HEK293T (cell line): Measurements from ENCODE around the gene CHCHD5.

ENCODE experiments used
- CTCF ChIA-PET: fragments of 350-600 bp; formaldehyde crosslinking; extraction: SDS; loops from one replicate; lab custom pipeline; 2021; ENCODE audit warnings: antibody characterized with exemption, inconsistent platforms; lab: Yijun Ruan, JAX
- POLR2A ChIA-PET: fragments of 350-600 bp; formaldehyde crosslinking; extraction: SDS; loops from one replicate; lab custom pipeline; 2020; ENCODE audit warnings: antibody characterized with exemption, inconsistent platforms; lab: Yijun Ruan, JAX
- DNase-seq: peaks from one replicate; pipeline ENCODE4 v3.0.0; 2012; ENCODE audit warnings: mixed read lengths; ENCODE audit errors: extremely low spot score
- ARNT ChIP-seq: fragments of 450-650 bp; IDR thresholded peaks from 2 replicates; pipeline ENCODE4 v1.6.1; 2017; ENCODE audit warnings: mild to moderate bottlenecking
- BHLHE40 ChIP-seq: fragments of 450-650 bp; IDR thresholded peaks from 2 replicates; pipeline ENCODE4 v1.6.1; 2016; ENCODE audit warnings: mild to moderate bottlenecking, moderate library complexity, borderline replicate concordance
- CTBP1 ChIP-seq: fragments of 450-650 bp; IDR thresholded peaks from 2 replicates; pipeline ENCODE4 v1.6.1; 2016; ENCODE audit warnings: borderline replicate concordance
- ELF4 ChIP-seq: fragments of 450-650 bp; IDR thresholded peaks from 2 replicates; pipeline ENCODE4 v1.6.1; 2017; ENCODE audit warnings: antibody characterized with exemption
- FOXA1 ChIP-seq: fragments of 450-650 bp; IDR thresholded peaks from 2 replicates; pipeline ENCODE4 v1.6.1; 2016; ENCODE audit warnings: mild to moderate bottlenecking
- FOXK2 ChIP-seq: fragments of 450-650 bp; IDR thresholded peaks from 2 replicates; pipeline ENCODE4 v1.6.1; 2016; ENCODE audit warnings: mild to moderate bottlenecking
- FOXM1 ChIP-seq: fragments of 450-650 bp; IDR thresholded peaks from 2 replicates; pipeline ENCODE4 v1.6.1; 2017; ENCODE audit warnings: mild to moderate bottlenecking, borderline replicate concordance
- HDGF ChIP-seq: fragments of 450-650 bp; IDR thresholded peaks from 2 replicates; pipeline ENCODE4 v1.6.1; 2017; ENCODE audit warnings: antibody characterized with exemption, borderline replicate concordance
- L3MBTL2 ChIP-seq: fragments of 450-650 bp; conservative IDR thresholded peaks from 2 replicates; pipeline ENCODE4 v1.6.1; 2016; ENCODE audit warnings: mild to moderate bottlenecking
- LEF1 ChIP-seq: fragments of 450-650 bp; IDR thresholded peaks from 2 replicates; pipeline ENCODE4 v1.6.1; 2017; ENCODE audit warnings: mild to moderate bottlenecking, borderline replicate concordance
- NFRKB ChIP-seq: fragments of 450-650 bp; IDR thresholded peaks from 2 replicates; pipeline ENCODE4 v1.6.1; 2016; ENCODE audit warnings: mild to moderate bottlenecking, moderate library complexity
- PKNOX1 ChIP-seq: fragments of 450-650 bp; IDR thresholded peaks from 2 replicates; pipeline ENCODE4 v1.6.1; 2016
- SP1 ChIP-seq: fragments of 450-650 bp; IDR thresholded peaks from 2 replicates; pipeline ENCODE4 v1.6.1; 2017
- SUZ12 ChIP-seq: fragments of 450-650 bp; IDR thresholded peaks from 2 replicates; pipeline ENCODE4 v1.6.1; 2016; ENCODE audit warnings: mild to moderate bottlenecking
- TARDBP ChIP-seq: fragments of 450-650 bp; IDR thresholded peaks from 2 replicates; pipeline ENCODE4 v1.6.1; 2016
- ZNF384 ChIP-seq: fragments of 450-650 bp; IDR thresholded peaks from 2 replicates; pipeline ENCODE4 v1.6.1; 2016

The CHCHD5 gene

GRCh38 chr2:112584891-112585250 is 462 bp downstream of the CHCHD5 start:
- no peak for TF ChIP-seq FOXM1
- no peak for TF ChIP-seq ZNF384
- no peak for TF ChIP-seq ELF4
- no peak for TF ChIP-seq NFRKB
- TF ChIP-seq BHLHE40, result no peak
- no peak for TF ChIP-seq CTBP1
- TF ChIP-seq HDGF, result no peak
- TF ChIP-seq L3MBTL2, result no peak; the same call in 1 of the 2 replicates
- TF ChIP-seq PKNOX1, result no peak
- TF ChIP-seq SP1, result no peak
- TF ChIP-seq SUZ12, result no peak
- TF ChIP-seq TARDBP, result no peak
- no peak for TF ChIP-seq FOXK2
- no peak for TF ChIP-seq LEF1
- DNase-seq, result no peak
- ChIA-PET CTCF (interaction anchor here (1.0 kb wide), 1 partner anchor 15 kb away, joined by 5 read pairs; no protein-coding TSS in a partner anchor), POLR2A (interaction anchor here (0.7 to 2.5 kb wide), 11 partner anchors 11 to 520 kb away, joined by 3 to 9 read pairs (median 5); no protein-coding TSS in a partner anchor)

- TF ChIP-seq HDGF, result no peak
- no peak for TF ChIP-seq LEF1
- no peak for TF ChIP-seq CTBP1
- TF ChIP-seq L3MBTL2, result no peak
- ChIA-PET CTCF (no interaction called here), POLR2A (interaction anchor here (1.1 to 1.5 kb wide), 3 partner anchors 18 to 142 kb away, joined by 4 to 5 read pairs (median 5); no protein-coding TSS in a partner anchor)
- DNase-seq, result no peak
These were observed 991 bp downstream of the CHCHD5 start for GRCh38 chr2:112585400-112585799.

- POLR2A ChIA-PET, result no interaction called here
- CTCF ChIA-PET, result no interaction called here
- no peak for DNase-seq
- TF ChIP-seq SUZ12 (no peak), FOXA1 (no peak), L3MBTL2 (no peak), HDGF (no peak), FOXM1 (no peak), ELF4 (no peak), LEF1 (no peak), BHLHE40 (no peak), ZNF384 (no peak), FOXK2 (no peak), PKNOX1 (no peak), SP1 (no peak), TARDBP (no peak), NFRKB (no peak)
These were observed 1.6 kb downstream of the CHCHD5 start for GRCh38 chr2:112585873-112586464.

- POLR2A ChIA-PET, result no interaction called here
- DNase-seq, result no peak
- CTCF ChIA-PET, result no interaction called here
- TF ChIP-seq FOXM1 (no peak), ARNT (no peak), SP1 (no peak), BHLHE40 (no peak), HDGF (no peak), SUZ12 (no peak), ZNF384 (no peak), TARDBP (no peak), CTBP1 (no peak), LEF1 (no peak), NFRKB (no peak), FOXK2 (no peak), L3MBTL2 (no peak)
These were observed 4.2 kb downstream of the CHCHD5 start for GRCh38 chr2:112588611-112589045.

- TF ChIP-seq TARDBP (no peak), PKNOX1 (no peak), FOXA1 (no peak), FOXK2 (no peak)
- DNase-seq, result no peak
- CTCF ChIA-PET, result interaction anchor here (1.0 kb wide), 1 partner anchor 9 kb away, joined by 4 read pairs; no protein-coding TSS in a partner anchor
- POLR2A ChIA-PET, result no interaction called here
These were observed 7.0 kb downstream of the CHCHD5 start for GRCh38 chr2:112591413-112591812.

- CTCF ChIA-PET, result no interaction called here
- no peak for TF ChIP-seq PKNOX1
- POLR2A ChIA-PET, result no interaction called here
- DNase-seq, result no peak
These were observed 9.3 kb downstream of the CHCHD5 start for GRCh38 chr2:112593736-112594135.
